Stimulated activated CD8-positive, alpha-beta memory T cell treated with anti-CD3 and anti-CD28 coated beads, Interleukin-12 subunit alpha, Interleukin-12 subunit beta, amount 100 ng/mL, for 4 hours (primary cell): ENCODE measurements around the gene LIMK2.
"Not testable (repeated sequence)": the region's sequence is repeated elsewhere in the genome, so short reads cannot be mapped to it uniquely, and the experiment has no call there.

Experiments
- DNase-seq: peaks from one replicate; pipeline ENCODE4 v3.0.0-alpha.2; 2020; ENCODE audit warnings: low read depth

LIMK2 gene

DNA sequence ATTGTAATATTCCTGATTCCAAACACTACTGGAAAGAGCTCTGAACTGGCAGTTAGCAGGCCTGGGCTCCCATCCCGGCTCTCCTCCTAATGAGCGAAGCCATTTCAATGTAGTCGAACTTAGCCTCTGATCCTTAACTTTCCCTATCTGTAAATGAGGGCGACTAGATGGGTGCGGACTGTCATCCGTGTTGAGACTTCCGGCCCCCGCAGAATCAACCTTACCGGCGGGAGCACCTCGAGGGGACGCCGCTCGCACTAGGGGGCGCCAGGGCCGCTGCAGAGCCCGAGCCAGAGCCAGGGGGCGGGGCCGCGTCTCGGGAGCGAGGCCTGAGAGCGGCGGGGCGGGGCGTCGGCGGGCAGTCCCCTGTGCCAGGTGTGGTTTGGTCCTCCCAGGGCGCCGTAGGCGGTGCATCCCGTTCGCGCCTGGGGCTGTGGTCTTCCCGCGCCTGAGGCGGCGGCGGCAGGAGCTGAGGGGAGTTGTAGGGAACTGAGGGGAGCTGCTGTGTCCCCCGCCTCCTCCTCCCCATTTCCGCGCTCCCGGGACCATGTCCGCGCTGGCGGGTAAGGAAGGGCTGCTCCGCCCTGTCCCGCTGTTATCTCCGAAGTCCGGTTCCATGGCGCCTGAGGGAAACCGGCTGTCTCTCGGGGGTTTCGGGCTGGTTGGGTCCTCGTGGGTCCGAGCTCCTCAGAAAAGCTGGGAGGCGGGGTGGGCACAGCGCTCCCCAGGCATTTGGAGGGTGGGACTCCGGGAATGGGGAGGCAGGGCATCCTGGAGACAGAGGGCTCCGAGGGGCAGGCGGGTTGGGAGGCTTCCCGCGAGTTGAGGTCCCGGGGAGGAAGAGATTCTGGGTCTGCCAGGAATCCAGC is at the start of gene LIMK2:
LIMK2 (plus strand) TSS at position 437 of the 869 bp plus-strand sequence; CDS start at position 548, 111 bp downstream.
- peak; percentile 98 for DNase-seq

DNA sequence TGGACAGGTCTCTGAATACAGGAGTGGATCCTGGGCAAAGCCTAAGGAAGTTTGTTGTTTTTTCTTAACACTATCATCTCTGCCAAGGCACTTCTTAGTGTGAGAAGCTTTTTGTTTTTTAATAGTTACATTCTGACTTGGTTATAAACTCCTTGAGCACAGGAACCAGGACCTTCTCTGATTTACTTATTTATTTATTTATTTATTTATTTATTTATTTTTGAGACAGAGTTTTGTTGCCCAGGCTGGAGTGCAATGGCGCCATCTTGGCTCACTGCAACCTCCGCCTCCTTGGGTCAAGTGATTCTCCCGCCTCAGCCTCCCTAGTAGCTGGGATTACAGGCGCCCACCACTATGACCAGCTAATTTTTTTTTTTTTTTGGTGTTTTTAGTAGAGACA is 41.1 kb upstream of the LIMK2 start:
- no peak for DNase-seq

GRCh38 chr22:31171734-31172133 is 40.4 kb upstream of the LIMK2 start:
- DNase-seq = not testable (repeated sequence)

GRCh38 chr22:31173386-31174145 is 38.5 kb upstream of the LIMK2 start:
- no peak for DNase-seq

GRCh38 chr22:31176923-31177322 is 35.2 kb upstream of the LIMK2 start:
- DNase-seq = no peak

GRCh38 chr22:31177420-31178162 is 34.5 kb upstream of the LIMK2 start:
- no peak for DNase-seq

- no peak for DNase-seq
Observed at GRCh38 chr22:31178859-31179258, 33.2 kb upstream of the LIMK2 start.

DNA sequence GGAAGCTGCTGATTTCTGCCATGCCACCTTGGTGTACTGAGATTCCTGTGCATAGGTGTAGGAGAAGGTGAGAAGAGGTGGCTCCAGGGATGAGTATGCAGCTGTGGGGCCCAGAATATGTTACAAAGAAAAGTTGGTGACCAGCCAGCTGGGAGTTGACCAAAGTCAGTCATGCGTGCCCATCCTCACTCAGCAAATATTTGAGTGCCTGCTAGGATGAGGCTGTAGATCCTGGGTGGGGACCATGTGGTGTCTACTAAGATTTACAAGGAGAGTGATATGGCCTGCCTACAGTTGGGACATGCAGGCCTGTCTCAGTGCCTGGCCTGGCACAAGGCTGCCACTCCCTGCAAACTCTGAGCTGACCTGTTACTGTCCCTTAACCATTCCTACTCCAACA is 32.8 kb upstream of the LIMK2 start:
- no peak for DNase-seq

- no peak for DNase-seq
Observed at GRCh38 chr22:31184015-31184414, 28.1 kb upstream of the LIMK2 start.

- no peak for DNase-seq
Observed at GRCh38 chr22:31185056-31185455, 27.0 kb upstream of the LIMK2 start.

- DNase-seq = no peak
Observed at GRCh38 chr22:31187627-31188026, 24.5 kb upstream of the LIMK2 start.

GRCh38 chr22:31192513-31192912 is 19.6 kb upstream of the LIMK2 start:
- DNase-seq = no peak

- DNase-seq = no peak
Observed at GRCh38 chr22:31193092-31193491, 19.0 kb upstream of the LIMK2 start.

DNA sequence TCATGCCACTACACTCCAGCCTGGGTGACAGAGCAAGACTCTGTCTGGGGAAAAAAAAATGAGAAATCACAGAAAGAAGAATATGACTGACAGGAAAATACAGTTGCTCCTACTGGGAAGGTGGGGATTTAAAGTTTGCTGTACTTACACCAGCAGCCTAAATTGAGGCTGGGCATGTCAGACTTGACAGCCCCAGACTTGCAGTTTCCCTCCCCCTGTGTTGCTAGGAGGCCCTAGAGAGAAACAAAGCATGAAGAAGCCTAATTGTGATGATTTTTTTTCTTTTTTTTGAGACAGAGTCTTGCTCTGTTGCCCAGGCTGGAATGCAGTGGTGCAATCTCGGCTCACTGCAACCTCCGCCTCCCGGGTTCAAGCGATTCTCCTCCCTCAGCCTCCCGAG is 17.4 kb upstream of the LIMK2 start:
- DNase-seq = not testable (repeated sequence)

GRCh38 chr22:31199187-31199586 is 12.9 kb upstream of the LIMK2 start:
- no peak for DNase-seq

GRCh38 chr22:31204352-31204984 is 7.6 kb upstream of the LIMK2 start:
- not testable (repeated sequence) for DNase-seq

DNA sequence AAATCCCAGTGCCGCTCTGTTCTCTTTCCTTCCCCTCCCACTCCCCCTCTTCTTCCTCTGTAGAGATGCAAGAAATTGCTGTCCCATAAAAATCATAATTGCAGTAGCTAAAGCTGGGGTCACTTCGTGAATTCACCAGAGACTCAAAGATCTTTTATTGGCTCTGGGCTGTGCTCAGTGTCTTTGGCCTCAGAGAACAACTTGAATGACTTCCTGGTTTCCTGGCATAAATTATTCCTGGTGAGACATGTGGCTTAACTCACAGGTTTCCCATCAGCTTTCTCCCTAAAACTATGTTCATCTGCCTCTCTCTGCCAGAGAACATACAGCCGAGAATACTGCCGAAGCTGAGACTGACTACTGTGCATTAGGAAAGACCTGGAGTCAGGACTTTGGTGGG is 7.0 kb upstream of the LIMK2 start:
- not testable (repeated sequence) for DNase-seq

GRCh38 chr22:31206460-31206859 is 5.6 kb upstream of the LIMK2 start:
- not testable (repeated sequence) for DNase-seq

DNA sequence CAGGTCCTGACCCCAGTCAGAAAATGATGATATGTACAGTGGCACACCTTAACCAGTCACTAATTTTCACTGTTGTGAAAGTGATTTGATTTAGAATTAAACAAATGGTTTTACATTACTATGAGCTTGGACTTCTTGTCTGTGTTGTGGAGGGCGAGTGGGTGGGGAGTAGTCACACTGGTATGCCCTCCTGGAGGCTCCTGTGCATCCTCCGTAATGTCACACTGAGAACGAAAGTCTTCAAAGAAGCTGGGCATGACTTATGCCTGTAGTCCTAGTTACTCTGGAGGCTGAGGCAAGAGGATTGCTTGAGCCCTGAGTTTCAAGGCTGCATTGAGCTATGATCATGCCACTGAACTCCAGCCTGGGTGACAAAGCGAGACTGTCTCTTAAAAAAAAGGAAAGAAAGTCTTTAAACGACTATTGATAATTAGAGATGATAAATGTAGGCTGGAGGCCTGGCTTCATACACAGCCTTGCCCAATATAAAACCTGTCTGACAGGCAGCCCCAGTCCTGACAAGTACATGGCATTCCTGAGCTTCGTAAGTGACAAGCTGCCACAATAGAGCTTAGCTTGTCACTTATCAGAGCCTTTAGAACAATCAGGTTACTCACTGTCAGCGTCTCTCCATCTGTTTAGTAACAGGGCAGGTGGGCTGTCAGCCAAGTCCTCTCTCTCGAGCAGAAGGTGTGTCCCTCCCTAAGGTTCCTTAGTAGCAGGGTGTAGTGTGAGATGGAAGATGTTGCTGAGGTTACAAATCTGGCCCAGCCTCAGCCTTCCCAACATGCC is 5.0 kb upstream of the LIMK2 start:
- DNase-seq = no peak

DNA sequence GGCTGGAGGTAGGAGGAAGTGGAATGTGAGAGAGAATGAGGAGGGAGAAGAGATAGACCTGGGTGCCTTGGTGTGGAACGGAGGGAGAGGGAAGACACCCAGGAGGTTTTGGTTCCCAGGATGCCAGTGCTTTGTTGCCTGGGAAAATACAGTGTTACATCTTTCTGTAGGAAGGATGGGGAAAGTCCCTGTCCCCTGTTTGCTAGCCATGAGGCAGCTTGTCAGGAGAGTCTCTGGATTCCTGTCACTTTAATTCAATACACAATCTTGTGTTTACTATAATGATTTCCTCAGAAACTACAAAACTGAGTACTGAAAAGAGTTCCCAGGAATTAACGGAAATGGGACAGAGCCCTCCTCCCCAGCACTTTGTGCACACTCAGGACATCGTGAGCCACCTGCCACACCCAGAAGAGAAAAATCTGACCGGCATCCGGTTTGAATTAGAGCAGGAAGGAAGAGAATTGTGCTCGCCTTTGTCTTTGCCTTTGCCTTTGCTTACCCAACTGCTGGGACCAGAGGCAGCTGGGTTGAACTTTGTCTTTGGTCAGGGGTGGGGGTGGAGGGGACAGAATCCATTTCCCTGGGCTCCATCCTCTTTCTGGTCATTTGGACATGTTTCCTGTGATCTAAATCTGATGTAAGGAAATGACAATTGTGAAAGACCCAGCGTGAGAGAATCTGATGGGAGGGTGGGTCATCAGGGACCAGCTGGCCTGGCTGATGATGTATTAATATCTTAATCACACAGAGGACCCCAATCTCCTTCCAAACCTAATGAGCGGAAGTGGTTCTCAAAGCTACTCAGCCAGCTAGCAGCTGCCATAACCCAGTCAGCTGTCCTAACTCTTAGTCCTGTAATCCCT is 1.3 kb upstream of the LIMK2 start:
- no peak for DNase-seq
